Endometrium (tissue), 2 donors: ENCODE results near the gene SCP2.
A peak's percentile ranks its signal among the peaks of the same experiment; 100 is the strongest.
"Not testable (repeated sequence)": the region's sequence is repeated elsewhere in the genome, so short reads cannot be mapped to it uniquely, and the experiment has no call there.

Experiments used
- FAIRE-seq: peaks from 2 replicates; lab custom pipeline; 2012; peaks lifted over from hg19 to GRCh38; lab: Jason Lieb, UNC
- donor health status: control.
- donor health status: control.

SCP2 gene

DNA sequence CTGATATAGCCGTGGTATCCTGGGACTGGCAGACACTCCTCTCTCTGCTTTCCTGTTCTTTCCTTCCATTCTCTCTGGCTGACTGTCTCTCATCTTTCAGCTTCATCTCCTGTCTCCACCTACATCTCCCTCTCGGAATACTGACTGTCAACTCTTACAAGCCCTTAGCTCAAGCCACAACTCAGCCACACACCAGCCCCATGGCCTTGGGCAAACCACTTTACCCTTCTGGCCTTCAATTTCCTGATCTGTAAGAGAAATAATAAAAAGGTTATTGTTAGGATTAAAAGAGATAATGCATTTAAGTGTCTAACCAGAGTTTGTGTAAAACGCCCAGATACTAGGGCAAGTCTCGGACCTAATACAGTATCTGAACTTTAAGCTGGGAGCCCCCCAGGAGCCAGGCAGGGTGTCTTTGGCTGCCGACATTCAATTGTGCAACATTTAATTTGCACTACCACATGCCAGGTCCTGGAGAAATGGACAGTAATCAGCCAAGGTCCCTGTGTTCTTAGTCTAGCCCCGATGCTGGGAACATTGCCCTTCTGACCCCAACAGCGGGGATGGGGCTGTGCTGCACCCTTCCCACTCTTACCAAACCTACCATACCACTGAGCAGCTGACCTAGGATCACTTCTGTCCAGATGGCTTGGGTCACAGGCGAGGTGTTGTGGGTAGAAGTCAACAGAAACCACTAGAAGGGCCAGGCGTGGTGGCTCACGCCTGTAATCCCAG, 10.7 kb upstream of the SCP2 start:
- no peak for FAIRE-seq

DNA sequence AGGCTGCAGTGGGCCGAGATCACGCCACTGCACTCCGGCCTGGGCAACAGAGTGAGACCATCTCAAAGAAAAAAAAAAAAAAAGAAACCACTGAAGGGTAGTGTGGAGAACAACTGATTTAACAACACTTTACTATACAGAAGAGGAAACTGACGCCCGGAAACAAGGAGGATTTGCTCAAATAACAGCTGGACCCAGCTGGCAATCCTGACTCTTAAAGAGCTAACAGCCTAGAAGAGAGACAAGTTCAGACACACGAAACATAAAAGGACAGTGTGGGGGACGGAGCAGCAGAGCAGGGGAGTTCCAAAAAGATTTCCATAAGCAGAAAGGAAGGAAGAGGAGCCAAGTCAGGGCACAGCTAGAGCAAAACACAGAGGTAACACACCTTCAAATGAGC, 9.9 kb upstream of the SCP2 start:
- FAIRE-seq, result no peak

DNA sequence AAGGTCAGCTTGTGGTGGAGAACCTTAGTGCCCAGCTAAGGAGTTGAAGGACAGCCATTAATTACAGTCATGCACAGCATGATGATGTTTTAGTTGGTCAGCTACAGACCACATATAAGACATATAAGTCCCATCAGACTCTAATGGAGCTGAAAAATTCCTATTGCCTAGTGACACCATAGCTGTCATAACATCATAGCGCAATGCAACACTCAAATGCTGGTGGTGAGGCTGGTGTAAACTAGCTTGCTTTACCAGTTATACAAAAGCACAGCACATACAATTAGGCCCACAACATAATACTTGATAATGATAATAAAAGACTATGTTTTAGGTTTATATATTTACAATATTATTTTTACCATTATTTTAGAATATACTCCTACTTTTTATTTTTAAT, 9.5 kb upstream of the SCP2 start:
- no peak for FAIRE-seq

DNA sequence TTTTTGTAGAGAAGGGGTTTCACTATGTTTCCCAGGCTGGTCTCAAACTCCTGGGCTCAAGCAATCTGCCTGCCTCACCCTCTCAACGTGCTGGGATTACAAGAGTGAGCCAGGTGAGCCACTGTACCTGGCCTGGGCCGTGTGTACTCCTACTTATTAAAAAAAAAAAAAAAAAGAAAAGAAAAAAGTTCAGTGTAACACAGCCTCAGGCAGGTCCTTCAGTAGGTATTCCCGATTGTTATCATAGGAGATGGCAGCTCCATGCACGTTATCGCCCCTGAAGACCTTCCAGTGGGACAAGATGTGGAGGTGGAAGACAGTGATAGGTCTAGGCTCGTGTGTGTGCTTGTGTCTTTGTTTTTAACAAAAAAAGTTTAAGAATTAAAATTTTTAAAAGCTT, 8.9 kb upstream of the SCP2 start:
- no peak for FAIRE-seq

DNA sequence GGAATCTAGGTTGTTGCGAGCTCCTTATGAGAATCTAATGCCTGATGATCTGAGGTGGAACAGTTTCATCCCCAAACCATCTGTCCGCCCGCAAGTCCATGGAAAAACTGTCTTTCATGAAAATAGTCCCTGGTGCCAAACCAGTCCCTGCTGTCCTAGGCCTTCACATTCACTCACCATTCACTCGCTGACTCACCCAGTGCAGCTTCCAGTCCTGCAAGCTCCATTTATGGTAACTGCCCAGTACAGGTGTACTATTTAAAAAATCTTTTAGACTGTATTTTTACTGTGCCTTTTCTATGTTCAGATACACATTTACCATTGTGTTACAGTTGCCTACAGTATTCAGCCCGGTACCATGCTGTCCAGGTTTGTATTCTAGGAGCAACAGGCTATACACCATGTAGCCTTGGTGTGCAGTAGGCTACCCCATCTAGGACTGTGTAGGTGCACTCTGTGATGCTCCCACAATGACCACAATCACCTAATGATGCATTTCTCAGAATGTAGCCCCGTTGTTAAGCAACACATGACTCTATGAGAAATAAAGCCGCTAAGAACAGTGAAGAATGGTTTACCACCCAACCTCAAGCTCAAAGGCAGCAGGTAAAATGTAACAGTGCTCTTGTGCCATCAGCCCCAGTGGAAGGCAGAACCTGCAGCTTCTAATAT, 7.9 kb upstream of the SCP2 start:
- FAIRE-seq, result no peak

DNA sequence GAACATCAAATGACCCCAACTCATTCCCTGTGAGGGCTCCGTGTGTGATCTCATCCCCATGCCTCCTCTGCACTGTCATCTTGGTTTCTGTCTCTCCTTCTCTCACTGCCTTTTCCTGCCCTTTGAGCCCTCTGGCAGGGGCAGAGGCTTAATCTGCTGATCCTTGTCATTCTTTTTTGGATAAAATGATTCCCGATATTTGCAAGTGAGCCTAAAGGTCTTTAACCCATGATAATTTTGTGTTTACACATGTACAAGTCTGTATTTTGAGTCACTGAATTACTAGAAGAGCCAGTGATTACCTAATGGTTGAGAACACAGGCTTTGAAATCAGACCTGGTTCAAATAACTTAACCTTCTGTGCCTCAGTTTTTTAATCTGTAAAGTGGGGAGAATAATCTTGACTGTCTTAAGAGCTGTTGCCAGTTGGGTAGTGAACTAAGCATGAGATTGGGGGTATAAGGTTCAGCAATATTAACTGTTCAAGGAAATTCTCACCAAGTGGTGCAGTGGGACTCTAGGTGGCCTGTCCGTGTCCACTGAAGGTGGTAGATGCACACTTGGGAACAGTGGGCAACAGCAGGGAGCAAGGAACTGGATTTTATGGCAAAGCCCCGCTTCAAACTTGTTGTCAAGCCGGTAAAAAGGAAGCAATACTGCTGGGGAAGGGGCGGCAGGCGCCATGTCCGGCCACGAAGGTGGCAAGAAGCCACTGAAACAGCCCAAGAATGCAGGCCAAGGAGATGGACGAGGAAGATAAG, 7.2 kb upstream of the SCP2 start:
- FAIRE-seq, result no peak

DNA sequence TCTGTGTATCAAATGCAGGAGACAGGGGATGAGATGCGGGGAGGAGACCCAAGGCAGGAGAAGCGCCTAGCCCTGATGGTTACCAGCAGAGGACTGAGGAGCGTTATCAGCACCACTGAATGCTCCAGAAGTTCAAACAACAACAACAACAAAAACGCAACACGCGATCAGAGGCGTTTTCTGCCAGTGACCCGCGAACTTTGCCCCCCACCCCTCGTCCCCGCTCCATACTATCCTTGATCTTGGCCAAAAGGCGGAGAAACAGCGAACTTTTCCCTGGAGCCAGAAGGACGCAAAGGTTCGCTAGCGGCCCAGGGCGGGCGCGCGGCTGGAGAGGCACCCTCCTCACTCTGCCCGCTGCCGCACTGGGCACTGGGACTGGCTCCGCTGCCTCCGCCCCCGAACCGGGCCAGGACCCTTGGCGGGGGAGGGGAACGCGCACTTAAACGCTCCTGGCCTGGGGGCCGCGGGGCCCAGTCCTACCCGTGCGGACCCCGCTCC, 6.2 kb upstream of the SCP2 start:
- no peak for FAIRE-seq

DNA sequence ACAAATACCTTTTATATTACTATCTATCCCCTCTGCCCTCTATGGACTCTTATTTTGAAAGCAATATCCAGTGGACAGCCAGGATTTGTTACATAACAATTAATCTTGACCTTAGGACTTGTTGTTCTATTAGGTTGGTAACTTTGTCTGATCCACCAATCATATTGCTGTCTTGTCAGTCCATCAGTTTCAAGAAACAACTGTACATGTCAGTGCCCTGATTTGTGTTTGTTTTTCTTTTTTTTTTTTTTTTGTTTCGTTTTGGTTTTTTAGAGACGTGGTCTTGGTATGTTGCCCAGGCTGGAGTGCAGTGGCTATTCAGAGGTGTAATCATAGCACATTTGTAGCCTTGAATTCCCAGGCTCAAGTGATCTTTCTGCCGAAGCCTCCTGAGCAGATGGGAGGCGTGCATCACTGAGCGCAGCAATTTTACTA, 1.5 kb upstream of the SCP2 start:
- no peak for FAIRE-seq

DNA sequence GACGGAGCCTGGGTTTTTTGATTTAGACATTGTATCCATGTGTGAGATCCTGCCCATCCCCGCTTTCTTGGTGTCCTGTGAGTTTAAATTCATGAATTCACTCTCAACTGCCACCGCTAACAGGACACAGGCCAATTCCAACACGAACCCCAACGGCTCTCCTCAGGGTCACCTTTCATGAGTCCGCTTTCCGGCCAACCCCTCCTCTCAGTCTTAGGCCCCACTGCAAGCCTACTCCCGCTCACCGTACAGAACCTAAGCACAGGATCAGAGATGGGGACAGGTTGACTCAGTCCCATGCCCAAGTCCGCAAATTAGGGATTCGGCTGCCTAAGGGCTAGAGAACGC, 238 bp upstream of the SCP2 start:
- FAIRE-seq, result no peak

DNA sequence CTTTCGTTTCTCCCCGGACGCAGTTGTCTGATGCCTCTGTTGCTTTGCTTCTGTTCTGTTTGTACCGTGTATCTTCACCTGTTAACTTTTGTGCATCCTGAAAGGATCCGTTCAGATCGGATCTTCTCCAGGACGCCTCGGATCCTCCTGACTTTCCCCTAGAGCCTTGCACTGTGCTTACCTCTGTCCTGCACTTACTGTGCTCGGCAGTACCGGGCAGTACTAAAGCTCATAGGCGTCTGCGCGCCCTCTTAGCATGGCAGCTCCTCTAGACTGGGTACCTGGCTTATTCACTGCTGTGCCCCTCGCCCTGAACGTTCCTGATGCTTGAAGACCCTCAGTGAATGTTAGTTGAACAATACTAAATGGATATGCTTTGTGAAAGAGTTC, 934 bp downstream of the SCP2 start:
- no peak for FAIRE-seq

DNA sequence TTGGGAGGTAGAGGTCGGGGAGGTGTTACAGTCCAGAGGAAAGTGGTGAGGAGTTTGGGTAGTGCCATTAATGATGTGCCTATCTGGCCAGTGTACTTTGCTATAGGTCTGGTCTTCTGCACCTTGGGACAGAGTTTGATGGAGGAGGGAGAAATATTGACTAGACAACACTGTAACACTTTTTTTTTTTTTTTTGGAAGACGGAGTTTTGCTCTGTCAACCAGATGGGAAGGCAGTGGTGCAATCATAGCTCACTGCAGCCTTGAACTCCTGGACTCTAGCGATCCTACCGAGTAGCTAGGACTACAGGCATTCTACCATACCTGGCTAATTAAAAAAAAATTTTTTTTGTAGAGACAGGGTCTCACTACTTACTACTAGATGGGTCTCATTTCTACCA, 1.9 kb downstream of the SCP2 start:
- no peak for FAIRE-seq

DNA sequence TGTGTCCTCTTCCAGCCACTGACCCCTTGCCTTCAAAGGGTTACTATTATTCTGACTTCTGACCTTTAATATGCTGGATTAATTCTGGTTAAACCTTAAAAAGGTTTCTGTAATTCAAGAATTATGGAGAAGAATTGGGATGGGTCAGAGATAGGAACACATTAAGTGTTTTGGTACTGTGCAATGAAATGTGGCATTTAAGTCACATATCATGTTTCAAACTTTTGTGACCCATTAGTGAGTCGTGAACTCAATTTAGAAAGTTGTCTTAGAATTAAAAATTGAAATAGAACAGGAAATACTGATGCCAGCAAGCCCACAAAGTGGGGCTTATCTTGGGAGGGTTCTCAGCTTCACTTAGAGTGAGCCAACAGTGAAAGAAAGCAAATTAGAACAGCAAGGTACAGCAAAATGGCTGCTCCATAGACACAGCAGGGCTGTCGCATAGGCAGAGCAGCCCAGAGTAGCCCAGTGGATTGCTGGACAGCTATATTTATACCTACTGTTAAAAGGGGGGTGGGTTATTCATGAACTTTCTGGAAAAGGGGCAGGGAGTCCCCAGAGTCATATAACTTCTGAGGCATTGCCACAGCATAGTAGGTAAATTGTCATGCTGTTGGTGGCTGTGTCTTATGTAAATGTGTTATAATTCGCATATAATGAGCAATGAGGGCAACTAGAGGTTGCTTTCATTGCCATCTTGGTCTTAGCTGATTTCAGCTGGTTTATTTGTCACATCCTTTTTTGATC, 10.5 kb downstream of the SCP2 start:
- no peak for FAIRE-seq

DNA sequence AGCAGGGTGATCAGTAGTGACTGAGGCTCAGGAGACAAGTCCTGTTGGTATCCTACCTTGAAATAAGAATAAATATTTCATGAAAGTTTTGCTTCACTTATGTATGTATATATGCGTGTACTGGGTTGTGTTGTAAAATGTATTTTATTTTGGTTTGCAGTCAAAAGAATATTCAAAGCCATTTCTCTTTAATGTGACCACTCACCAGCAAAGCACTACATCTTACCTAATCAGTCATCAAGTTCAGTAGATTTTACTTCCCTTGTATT, 11.0 kb downstream of the SCP2 start:
- no peak for FAIRE-seq

DNA sequence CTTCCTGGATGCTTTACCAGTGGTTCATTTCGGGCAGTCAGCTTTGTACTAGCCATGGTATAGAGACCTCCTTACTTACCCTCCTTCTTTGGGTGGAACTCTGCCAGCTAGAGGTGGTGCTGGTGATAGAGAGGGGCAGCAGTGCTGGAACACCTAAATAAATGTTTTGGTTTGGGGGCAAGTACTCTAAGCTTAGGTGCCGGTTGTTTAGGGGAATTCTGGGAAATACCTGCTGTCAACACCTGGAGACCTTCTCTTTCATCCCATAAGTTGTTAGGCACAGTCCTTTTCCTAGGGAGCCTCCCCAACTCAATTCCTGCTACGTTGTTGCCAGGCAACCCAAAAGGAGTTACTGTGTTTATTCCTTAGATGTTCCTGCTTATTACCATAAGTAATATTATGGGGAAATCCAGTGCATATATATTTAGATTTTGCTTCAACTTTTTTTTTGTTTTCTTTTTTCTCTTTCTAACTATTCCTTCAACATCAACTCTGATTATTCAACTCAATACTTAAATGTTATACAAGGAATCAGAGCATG, 16.9 kb downstream of the SCP2 start:
- FAIRE-seq, result no peak

DNA sequence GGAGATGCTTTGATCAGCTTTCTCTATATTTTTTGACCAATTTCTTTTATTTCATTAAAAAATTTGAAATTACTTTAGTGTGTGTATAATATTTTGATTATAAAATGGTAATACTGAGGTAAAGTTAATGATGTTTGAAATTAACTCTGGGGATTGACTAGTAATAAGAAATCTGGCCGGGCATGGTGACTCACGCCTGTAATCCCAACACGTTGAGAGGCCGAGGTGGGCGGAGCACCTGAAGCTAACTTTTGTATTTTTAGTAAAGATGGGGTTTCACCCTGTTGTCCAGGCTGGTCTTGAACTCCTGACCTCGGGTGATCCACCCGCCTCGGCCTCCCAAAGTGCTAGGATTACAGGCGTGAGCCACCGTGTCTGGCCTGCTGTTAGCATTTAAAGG, 17.5 kb downstream of the SCP2 start:
- FAIRE-seq, result no peak

DNA sequence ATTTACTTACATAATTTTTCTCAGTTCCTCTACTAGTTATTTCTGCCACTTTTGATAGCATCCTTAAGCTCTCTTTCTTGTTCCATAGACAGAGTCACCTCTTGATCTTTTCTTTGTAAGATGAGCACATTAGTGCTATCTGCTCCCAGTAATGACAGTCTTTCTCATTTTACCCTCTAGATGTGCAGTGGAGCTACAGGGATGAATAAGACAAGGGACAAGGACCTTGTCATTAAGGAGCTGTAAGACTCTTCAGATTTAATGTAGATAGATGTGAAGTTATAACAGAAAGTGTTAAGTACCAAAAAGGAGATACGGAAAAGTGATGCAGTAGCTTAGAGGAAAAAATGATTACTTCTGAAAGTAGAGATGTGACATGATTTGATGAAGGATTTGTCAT, 20.4 kb downstream of the SCP2 start:
- no peak for FAIRE-seq

DNA sequence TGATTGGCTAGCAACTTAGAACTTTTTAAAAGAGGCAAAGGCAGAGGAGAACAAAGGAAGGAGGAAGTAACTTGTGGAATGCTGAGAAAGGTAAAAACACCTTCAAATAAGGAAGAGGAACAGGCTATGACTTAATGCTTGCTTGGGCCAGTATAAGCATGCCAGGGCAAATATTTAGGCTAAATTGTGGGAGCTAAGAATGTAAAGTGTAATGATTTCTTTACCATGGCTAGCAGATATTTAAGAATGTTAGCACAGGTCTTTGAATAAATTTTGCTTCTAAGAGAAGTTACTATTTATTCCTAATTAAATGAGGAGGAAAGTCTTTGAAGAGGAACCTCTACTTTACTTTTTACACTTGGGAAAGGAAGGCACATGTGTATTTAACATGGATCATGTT, 22.5 kb downstream of the SCP2 start:
- FAIRE-seq, result not testable (repeated sequence)

DNA sequence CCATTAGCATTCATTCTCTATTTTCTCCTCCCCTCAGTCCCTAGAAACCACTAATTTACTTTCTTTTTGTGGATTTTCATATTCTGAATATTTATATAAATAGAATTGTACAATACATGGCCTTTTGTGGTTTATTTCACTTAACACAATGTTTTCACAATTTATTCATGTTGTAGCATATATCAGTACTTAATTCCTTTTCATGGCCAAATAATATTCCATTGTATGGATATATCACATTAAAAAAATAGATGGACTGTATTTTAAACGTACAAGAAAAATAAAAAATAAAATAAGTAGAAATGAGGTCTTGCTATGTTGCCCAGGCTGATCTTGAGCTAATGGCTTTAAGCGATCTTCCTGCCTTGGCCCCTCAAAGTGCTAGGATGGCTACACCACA, 25.0 kb downstream of the SCP2 start:
- no peak for FAIRE-seq

DNA sequence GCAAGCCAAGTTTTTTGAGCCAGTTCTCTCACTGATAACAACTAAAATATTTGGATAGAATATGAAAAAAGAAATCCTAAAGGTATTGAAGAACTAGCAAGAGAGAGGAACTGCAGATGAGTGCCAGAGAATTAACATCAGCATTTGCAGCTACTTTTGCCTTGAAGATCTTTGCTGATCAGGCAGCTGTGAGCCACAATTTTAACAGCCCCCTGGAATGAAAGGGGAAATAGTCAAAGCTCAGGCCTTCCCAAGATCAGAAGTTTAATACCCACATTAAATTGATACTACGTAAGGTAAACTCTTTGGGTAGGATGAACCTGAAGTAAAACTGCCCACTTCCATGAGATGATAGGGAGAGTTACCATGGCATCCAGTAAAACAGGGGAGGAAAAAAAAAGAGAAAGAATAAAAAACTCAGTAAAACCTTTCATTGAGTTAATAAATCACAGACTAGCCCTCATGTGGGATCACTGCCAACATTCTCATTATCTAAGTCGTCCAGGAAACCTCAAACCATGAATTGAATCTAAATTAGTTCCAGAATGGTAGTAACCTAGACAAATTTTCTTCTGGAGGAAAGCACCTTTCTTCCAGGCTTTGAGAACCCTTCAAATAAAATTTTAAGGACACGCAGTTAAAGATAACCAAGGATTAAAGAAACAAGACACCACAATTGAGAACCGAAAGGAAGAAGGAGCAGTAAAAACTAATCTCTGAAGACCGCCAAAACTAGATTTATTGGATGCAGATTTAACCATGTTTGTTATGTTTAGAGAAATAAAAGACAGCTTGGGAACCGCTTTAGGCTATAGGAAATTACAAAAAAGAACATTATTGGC, 28.3 kb downstream of the SCP2 start:
- FAIRE-seq, result peak; percentile 92

DNA sequence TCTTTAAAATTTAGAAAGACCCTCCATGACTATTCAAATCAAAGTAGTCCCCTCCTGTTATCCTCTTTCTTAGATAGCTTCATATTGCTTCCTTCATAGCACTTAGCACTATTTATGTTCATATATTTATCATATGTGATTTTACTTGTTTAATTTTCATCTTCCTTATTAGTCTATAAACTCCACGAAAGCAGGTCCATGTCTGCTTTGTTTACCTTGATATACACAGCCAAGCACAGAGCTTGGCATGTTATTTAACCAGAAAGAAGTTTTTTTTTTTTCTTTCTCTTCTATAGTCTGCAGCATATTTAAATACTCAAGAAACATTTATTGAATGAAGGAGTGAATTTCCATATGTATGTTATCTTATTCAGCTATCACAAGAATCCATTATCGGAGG, 36.0 kb downstream of the SCP2 start:
- no peak for FAIRE-seq

DNA sequence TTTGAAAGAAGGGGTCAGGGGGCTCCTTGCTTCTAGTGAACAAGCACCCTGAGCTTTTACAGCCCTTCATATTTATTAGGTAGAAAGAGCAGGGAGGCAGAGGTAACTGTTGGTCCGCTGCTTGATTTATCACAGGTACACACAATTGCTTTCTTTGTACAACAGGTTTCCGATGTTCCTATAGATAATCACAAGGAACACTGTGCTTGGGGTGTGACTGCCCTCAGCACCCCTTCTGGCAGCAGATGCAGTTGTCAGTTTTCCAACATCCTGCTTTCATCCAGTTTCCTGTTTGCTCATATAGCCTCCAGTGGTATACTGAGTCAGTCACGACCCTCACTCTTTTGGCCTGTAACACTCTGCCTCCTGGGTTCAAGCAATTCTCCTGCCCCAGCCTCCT, 40.6 kb downstream of the SCP2 start:
- FAIRE-seq, result no peak

DNA sequence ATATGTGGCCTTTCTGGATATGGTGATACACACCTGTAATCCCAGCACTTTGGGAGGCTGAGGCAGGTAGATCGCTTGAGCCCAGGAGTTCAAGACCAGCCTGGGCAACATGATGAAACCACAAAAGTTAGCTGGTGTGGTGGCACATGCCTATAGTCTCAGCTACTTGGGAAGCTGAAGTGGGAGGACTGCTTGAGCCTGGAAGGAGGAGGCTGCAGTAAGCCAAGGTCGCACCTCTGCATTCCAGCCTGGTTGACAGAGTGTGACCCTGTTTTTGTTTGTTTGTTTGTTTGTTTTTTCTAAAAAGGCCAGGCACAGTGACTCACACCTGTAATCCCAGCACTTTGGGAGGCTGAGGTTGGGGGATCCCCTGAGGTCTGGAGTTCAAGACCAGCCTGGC, 42.2 kb downstream of the SCP2 start:
- FAIRE-seq, result not testable (repeated sequence)
